Neural progenitor cell (in vitro differentiated cells): ENCODE data around the gene GNAQ.

ENCODE experiments used
- CTCF ChIP-seq: fragments of 200-600 bp; sonication (generic); IDR thresholded peaks from 2 replicates; pipeline ENCODE4 v1.5.1; 2017; ENCODE audit warnings: antibody characterized with exemption, mild to moderate bottlenecking
- EZH2 ChIP-seq: fragments of 200-600 bp; sonication (generic); IDR thresholded peaks from 2 replicates; pipeline ENCODE4 v1.6.1; 2017; ENCODE audit warnings: antibody characterized with exemption, mild to moderate bottlenecking, moderate library complexity
- EZH2phosphoT487 ChIP-seq: fragments of 200-600 bp; sonication (generic); IDR thresholded peaks from 2 replicates; pipeline ENCODE4 v1.6.1; 2017; ENCODE audit warnings: antibody characterized with exemption

GRCh38 chr9:78026947-78027346 is 4.7 kb downstream of the GNAQ start:
- no peak for TF ChIP-seq CTCF
- no peak for TF ChIP-seq EZH2phosphoT487
- TF ChIP-seq EZH2, result no peak
